Osteocyte (in vitro differentiated cells): ENCODE measurements around the gene PAM16. TPM values are rescaled to one million over a fixed set of nuclear protein-coding genes. Genes with fewer than 3 reads are reported as not detected.

Experiments used
- DNase-seq: peaks from one replicate; pipeline ENCODE4 v3.0.0; 2021; ENCODE audit warnings: mixed read lengths; ENCODE audit not compliant: unreplicated experiment; ENCODE audit errors: extremely low spot score
- H3K27ac Mint-ChIP-seq: one replicate; pipeline ENCODE4 v1.8.0; 2021; ENCODE audit warnings: mild to moderate bottlenecking, mixed read lengths; ENCODE audit not compliant: unreplicated experiment
- H3K27me3 Mint-ChIP-seq: one replicate; pipeline ENCODE4 v1.8.0; 2021; ENCODE audit warnings: mixed read lengths; ENCODE audit not compliant: unreplicated experiment
- H3K36me3 Mint-ChIP-seq: one replicate; pipeline ENCODE4 v1.8.0; 2021; ENCODE audit warnings: mixed read lengths; ENCODE audit not compliant: unreplicated experiment
- H3K4me1 Mint-ChIP-seq: one replicate; pipeline ENCODE4 v1.8.0; 2021; ENCODE audit warnings: mixed read lengths; ENCODE audit not compliant: unreplicated experiment
- H3K4me3 Mint-ChIP-seq: one replicate; pipeline ENCODE4 v1.8.0; 2021; ENCODE audit warnings: mild to moderate bottlenecking, moderate library complexity, mixed read lengths; ENCODE audit not compliant: unreplicated experiment
- H3K9me3 Mint-ChIP-seq: one replicate; pipeline ENCODE4 v1.8.0; 2021; ENCODE audit warnings: mixed read lengths; ENCODE audit not compliant: unreplicated experiment
- total RNA-seq: library from RNA; stranded (reverse); gene quantifications from 2 replicates; pipeline ENCODE4 v1.2.1, GENCODE V29; 2021
- TF ChIP-seq, protein P1 (sequence below): fragments of 200-600 bp; sonication (generic); IDR thresholded peaks from 2 replicates; pipeline ENCODE4 v1.5.0; 2021; ENCODE audit warnings: antibody characterized with exemption, mild to moderate bottlenecking, moderate library complexity

Gene PAM16
- total RNA-seq, 1 donor from 2014 or later, result 21.0 TPM

DNA sequence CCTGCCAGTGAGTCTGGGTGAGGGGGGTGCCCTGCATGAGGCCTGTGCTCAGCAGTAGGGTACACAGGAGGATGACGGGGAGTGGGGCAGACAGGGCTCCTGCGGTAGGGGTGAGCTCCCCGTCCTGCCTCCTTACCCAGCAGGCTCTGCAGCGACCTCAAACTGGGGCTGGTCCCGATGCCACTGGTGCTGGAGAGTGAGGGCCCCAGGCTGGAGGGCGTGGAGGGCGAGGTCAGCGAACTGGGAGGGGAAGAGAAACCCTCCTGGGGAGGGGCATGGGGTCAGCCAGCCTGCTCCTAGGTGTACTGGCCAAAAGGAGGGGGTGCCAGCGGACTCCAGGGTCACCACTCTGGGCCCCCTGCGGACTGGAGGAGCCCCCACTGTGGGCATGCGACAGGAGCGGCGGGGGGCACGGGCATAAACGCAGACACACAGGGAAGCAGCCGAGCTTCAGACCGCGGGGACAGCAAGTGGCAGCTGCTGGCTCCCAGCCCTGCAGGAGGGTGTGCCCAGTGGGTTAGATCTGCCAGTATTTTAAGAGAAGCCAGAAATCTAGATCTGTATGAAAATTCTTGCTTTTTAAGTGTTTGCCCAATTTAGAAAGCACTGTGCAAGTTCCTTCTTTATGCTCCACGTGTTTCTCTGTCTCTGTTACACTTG, 11.5 kb upstream of the PAM16 start:
- no peak for DNase-seq
- peaks cover 6% of the 10 kb centered on the region for H3K36me3 Mint-ChIP-seq
- no peaks in the 10 kb centered on the region for H3K9me3 Mint-ChIP-seq
- H3K27ac Mint-ChIP-seq, result no peak overlapping the region
- peaks cover 1% of the 10 kb centered on the region for H3K4me1 Mint-ChIP-seq
- TF ChIP-seq, protein P1, sequence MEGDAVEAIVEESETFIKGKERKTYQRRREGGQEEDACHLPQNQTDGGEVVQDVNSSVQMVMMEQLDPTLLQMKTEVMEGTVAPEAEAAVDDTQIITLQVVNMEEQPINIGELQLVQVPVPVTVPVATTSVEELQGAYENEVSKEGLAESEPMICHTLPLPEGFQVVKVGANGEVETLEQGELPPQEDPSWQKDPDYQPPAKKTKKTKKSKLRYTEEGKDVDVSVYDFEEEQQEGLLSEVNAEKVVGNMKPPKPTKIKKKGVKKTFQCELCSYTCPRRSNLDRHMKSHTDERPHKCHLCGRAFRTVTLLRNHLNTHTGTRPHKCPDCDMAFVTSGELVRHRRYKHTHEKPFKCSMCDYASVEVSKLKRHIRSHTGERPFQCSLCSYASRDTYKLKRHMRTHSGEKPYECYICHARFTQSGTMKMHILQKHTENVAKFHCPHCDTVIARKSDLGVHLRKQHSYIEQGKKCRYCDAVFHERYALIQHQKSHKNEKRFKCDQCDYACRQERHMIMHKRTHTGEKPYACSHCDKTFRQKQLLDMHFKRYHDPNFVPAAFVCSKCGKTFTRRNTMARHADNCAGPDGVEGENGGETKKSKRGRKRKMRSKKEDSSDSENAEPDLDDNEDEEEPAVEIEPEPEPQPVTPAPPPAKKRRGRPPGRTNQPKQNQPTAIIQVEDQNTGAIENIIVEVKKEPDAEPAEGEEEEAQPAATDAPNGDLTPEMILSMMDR, result no peak
- H3K4me3 Mint-ChIP-seq, result no peak overlapping the region
- no peaks in the 10 kb centered on the region for H3K27me3 Mint-ChIP-seq

DNA sequence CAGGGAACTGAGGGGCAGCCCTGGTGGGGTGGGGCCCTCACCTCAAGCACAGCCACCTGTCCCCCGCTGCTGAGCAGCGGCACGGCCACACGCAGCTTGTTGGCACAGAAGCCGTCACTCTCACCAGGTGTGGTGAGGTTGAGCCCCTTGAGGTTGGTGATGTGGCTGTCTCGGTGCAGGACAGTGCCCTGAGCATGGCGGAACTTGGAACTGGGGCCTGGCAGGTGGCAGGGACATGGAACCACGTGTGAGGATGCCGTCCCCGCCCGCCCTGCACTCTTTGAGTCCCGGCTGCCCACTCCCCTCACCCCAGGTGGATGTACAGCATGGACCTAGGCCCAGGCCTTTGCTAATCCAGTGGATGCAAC, 10.8 kb upstream of the PAM16 start:
- no peak overlapping the region for H3K27ac Mint-ChIP-seq
- TF ChIP-seq, protein P1, result no peak
- no peaks in the 10 kb centered on the region for H3K4me1 Mint-ChIP-seq
- H3K27me3 Mint-ChIP-seq, result no peaks in the 10 kb centered on the region
- peaks cover 4% of the 10 kb centered on the region for H3K36me3 Mint-ChIP-seq
- H3K9me3 Mint-ChIP-seq, result no peaks in the 10 kb centered on the region
- no peak overlapping the region for H3K4me3 Mint-ChIP-seq
- DNase-seq, result no peak

DNA sequence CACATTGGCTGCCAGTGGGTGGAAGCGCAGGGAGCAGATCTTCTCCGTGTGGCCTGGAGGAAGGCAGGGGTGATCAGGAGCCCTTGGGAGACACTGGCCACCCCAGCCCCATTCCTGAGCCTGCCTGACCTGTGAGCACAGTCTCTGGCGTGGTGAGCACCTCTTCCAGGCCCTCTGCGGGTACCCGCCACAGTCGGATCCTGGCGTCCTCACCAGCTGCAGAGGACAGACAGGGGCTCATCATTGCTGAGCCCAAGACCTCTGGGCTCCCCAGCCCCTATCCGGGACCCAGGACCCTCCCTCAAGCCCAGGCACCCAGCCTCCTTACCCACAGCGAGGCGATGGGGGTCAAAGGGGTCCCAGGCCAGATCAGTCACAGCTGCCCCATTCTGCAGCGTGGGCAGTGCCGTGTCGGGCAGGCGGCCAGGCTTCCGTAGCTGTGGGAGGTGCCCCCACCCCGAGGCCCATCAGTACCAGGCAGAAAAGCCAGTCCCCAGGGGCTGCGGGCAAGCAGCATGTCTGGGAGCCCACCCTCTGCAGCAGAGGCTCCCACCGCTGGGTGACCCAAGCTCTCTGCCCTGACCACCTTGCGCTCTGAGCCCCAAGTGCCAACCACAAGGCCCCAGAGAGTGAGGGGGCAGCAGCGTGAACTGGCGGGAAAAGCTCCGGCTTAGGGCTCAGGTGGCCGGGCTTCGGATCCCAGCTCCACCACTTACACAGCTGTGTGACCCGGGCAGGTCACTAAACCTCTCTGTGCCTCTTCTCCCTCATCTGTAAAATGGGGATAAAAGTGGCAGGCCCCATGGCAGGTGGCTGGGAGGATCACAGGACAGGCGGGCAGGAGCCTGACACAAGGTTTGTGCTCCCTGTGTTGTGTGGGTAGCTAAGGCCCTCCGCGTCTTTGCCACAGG, 10.2 kb upstream of the PAM16 start:
- TF ChIP-seq, protein P1, result no peak
- peaks cover 4% of the 10 kb centered on the region for H3K36me3 Mint-ChIP-seq
- no peaks in the 10 kb centered on the region for H3K9me3 Mint-ChIP-seq
- no peak overlapping the region for H3K4me3 Mint-ChIP-seq
- no peaks in the 10 kb centered on the region for H3K27me3 Mint-ChIP-seq
- H3K27ac Mint-ChIP-seq, result no peak overlapping the region
- DNase-seq, result no peak
- H3K4me1 Mint-ChIP-seq, result no peaks in the 10 kb centered on the region

DNA sequence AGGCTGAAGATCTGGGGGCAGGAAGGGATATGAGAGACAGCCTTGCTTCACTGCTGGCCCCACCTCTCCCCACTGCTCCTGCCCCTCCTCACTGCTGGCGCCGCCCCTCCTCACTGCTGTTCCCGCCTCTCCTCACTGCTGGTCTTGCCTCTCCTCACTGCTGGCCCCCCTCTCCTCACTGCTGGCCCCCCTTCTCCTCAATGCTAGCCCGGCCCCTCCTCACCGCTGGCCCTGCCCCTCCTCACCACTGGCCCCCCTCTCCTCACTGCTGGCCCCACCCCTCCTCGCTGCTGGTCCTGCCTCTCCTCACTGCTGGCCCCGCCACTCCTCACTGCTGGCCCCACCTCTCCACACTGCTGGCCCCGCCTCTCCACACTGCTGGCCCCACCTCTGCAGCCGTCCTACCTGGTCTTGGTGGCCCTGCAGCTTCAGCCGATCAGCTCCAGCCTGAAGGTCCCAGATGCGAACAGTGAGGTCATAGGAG, 9.5 kb upstream of the PAM16 start:
- DNase-seq, result no peak
- Mint-ChIP-seq H3K4me3 (no peak overlapping the region), H3K27ac (no peak overlapping the region), H3K4me1 (no peaks in the 10 kb centered on the region), H3K27me3 (no peaks in the 10 kb centered on the region), H3K36me3 (peaks cover 4% of the 10 kb centered on the region), H3K9me3 (no peaks in the 10 kb centered on the region)
- TF ChIP-seq, protein P1, result no peak

DNA sequence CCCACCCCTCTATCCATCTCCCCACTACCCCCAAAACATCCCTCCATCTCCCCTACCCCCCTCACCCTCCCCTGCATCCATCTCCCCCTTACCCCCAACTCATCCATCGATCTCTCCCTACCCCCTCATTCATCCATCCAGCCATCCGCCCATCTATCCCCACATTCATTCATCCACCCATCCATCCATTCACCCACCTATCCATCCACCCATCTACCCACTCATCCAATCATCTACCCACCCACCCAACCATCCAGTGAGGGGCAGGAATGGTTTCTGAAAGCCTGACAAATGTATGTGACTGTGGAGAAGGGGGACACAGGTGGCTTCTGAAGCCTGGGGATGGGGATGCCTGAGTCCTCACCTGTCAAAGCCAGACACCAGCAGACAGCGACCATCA, 8.8 kb upstream of the PAM16 start:
- no peak for DNase-seq
- no peak overlapping the region for H3K4me3 Mint-ChIP-seq
- no peaks in the 10 kb centered on the region for H3K27me3 Mint-ChIP-seq
- no peaks in the 10 kb centered on the region for H3K4me1 Mint-ChIP-seq
- TF ChIP-seq, protein P1, result no peak
- H3K36me3 Mint-ChIP-seq, result peaks cover 4% of the 10 kb centered on the region
- no peaks in the 10 kb centered on the region for H3K9me3 Mint-ChIP-seq
- H3K27ac Mint-ChIP-seq, result no peak overlapping the region
